Type B pancreatic cell (in vitro differentiated cells): Measurements from ENCODE around the gene S100A13. TPM values are rescaled to one million over a fixed set of nuclear protein-coding genes. Genes with fewer than 3 reads are reported as not detected.

ENCODE experiments used
- DNase-seq: peaks from one replicate; pipeline ENCODE4 v3.0.0; 2021; ENCODE audit warnings: mixed read lengths; ENCODE audit not compliant: unreplicated experiment; ENCODE audit errors: extremely low spot score
- H3K27ac Mint-ChIP-seq: 2 replicates; pipeline ENCODE4 v1.8.0; 2021; ENCODE audit warnings: mild to moderate bottlenecking, mixed read lengths
- H3K27me3 Mint-ChIP-seq: 2 replicates; pipeline ENCODE4 v1.8.0; 2021; ENCODE audit warnings: mixed read lengths
- H3K36me3 Mint-ChIP-seq: 2 replicates; pipeline ENCODE4 v1.8.0; 2021; ENCODE audit warnings: mixed read lengths
- H3K4me1 Mint-ChIP-seq: one replicate; pipeline ENCODE4 v1.8.0; 2021; ENCODE audit warnings: mixed read lengths; ENCODE audit not compliant: unreplicated experiment
- H3K4me3 Mint-ChIP-seq: 2 replicates; pipeline ENCODE4 v1.8.0; 2021; ENCODE audit warnings: mild to moderate bottlenecking, mixed read lengths
- H3K9me3 Mint-ChIP-seq: 2 replicates; pipeline ENCODE4 v1.8.0; 2021; ENCODE audit warnings: mixed read lengths
- total RNA-seq: library from RNA; stranded (reverse); gene quantifications from 2 replicates; pipeline ENCODE4 v1.2.1, GENCODE V29; 2021; ENCODE audit warnings: low replicate concordance
- TF ChIP-seq, protein P1 (sequence below): fragments of 200-600 bp; sonication (generic); conservative IDR thresholded peaks from 2 replicates; pipeline ENCODE4 v1.5.0; 2021; ENCODE audit warnings: antibody characterized with exemption, mild to moderate bottlenecking

Gene S100A13
- total RNA-seq, 1 donor from 2014 or later, result 58.3 TPM

DNA sequence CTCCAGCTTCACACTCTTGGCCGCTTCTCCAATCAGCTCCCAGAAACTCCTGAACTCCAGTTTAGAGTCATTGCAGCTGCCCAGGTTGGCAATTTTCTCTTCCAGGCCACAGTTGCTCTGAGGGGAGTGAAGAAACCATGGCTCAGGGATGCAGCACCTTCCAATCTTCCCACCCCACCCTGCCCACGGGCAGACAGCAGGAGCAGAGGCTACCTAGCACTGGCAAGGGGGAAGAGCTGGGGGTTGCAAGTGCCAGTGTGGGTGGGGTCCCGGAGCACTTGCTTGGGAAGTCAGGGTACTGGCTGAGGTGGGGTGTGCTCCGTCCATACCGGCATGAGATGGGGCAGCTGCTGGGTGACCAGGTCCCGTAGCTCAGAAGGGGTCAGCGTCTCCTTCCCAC lies 12.4 kb downstream of the S100A13 start:
- TF ChIP-seq, protein P1, sequence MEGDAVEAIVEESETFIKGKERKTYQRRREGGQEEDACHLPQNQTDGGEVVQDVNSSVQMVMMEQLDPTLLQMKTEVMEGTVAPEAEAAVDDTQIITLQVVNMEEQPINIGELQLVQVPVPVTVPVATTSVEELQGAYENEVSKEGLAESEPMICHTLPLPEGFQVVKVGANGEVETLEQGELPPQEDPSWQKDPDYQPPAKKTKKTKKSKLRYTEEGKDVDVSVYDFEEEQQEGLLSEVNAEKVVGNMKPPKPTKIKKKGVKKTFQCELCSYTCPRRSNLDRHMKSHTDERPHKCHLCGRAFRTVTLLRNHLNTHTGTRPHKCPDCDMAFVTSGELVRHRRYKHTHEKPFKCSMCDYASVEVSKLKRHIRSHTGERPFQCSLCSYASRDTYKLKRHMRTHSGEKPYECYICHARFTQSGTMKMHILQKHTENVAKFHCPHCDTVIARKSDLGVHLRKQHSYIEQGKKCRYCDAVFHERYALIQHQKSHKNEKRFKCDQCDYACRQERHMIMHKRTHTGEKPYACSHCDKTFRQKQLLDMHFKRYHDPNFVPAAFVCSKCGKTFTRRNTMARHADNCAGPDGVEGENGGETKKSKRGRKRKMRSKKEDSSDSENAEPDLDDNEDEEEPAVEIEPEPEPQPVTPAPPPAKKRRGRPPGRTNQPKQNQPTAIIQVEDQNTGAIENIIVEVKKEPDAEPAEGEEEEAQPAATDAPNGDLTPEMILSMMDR, result no peak
- Mint-ChIP-seq H3K36me3 (no peaks in the 10 kb centered on the region), H3K27me3 (no peaks in the 10 kb centered on the region), H3K4me1 (peaks cover 37% of the 10 kb centered on the region), H3K27ac (peak overlapping the region; percentile 54), H3K4me3 (peak overlapping the region; percentile 85), H3K9me3 (no peaks in the 10 kb centered on the region)
- DNase-seq, result no peak

DNA sequence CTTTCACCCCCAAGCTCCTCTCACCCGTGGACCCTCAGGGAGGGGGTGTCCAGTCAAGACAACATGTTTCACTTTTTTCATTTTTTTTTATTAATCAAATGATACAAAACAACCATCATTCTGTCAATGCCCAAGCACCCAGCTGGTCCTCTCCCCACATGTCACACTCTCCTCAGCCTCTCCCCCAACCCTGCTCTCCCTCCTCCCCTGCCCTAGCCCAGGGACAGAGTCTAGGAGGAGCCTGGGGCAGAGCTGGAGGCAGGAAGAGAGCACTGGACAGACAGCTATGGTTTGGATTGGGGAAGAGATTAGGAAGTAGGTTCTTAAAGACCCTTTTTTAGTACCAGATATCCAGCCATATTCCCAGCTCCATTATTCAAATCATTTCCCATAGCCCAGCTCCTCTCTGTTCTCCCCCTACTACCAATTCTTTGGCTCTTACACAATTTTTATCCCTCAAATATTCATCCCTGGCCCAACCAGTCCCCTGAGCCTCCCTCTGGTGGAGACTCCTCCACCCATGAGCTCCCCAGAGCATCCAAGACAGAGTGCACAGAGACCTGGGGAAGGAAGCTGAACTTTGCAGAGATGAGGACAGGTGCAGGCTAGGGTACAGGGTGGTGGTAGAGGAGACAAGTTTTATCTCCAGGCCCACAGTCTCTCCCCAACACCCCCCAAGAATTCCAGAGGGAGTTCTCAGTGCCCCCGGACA lies 13.0 kb downstream of the S100A13 start:
- Mint-ChIP-seq H3K9me3 (no peaks in the 10 kb centered on the region), H3K4me3 (peak overlapping the region; percentile 85), H3K36me3 (no peaks in the 10 kb centered on the region), H3K27me3 (no peaks in the 10 kb centered on the region), H3K4me1 (peaks cover 42% of the 10 kb centered on the region), H3K27ac (peak overlapping the region; percentile 54)
- TF ChIP-seq, protein P1, result no peak
- DNase-seq, result no peak

DNA sequence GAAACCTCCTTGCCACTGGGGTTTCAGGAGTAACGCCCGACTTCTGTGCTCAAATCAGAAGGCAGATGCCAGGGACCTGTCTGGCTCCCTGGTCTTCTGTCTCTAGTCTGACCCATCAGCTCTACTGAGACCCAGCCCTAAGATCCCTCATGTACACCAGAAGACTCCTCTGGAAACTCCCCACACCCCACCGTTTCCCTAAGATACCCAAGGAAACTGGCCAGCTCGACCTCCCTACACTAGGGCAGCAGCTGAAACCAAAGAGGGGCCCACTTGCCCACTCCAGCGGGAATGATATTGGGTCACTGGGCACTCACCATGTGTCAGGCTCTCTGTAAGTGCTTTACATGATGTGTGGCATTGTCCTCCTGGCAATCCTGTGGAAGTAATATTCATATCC lies 13.9 kb downstream of the S100A13 start:
- no peak for DNase-seq
- no peaks in the 10 kb centered on the region for H3K27me3 Mint-ChIP-seq
- H3K4me3 Mint-ChIP-seq, result peak overlapping the region; percentile 80
- H3K4me1 Mint-ChIP-seq, result peaks cover 52% of the 10 kb centered on the region
- H3K9me3 Mint-ChIP-seq, result no peaks in the 10 kb centered on the region
- TF ChIP-seq, protein P1, result no peak
- peak overlapping the region; percentile 54 for H3K27ac Mint-ChIP-seq
- H3K36me3 Mint-ChIP-seq, result no peaks in the 10 kb centered on the region

DNA sequence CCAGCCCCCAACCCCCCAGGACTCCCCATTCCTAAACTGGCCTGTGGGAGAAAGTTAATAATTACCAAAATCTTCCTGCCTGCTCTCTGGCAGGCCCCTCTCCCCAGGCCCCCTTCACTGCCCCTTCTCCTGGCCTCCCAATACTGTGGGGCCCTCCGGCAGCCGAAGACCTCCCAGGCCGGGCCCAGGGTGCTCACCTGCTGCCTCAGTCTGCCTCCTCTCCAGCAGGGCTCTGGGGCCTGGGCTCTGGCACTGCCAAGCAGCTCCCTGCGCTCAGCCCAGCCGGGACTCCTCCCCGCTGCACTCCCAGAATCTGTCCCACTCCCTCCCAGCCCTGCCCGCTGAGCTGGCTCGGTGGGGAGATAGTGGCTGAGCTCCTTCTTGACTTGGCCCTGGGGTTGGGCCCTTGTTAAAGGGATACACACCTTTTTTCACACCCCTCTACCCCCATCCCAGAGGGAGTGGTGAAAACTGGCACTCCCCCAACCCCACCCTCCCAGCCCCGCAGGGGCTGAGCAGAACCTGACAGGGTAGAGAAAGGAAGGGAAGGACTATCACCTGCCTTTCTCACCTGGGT lies 14.5 kb downstream of the S100A13 start, which contains the start of gene S100A16:
S100A16 (minus strand) TSS at position 383 of the 577 bp plus-strand sequence. CDS start 4,986 bp downstream, outside the sequence.
- H3K9me3 Mint-ChIP-seq, result no peaks in the 10 kb centered on the region
- no peak for DNase-seq
- H3K4me1 Mint-ChIP-seq, result peaks cover 52% of the 10 kb centered on the region
- H3K27me3 Mint-ChIP-seq, result no peaks in the 10 kb centered on the region
- H3K27ac Mint-ChIP-seq, result peak within 1 kb of the TSS; percentile 54
- H3K36me3 Mint-ChIP-seq, result no peaks in the 10 kb centered on the region
- TF ChIP-seq, protein P1, result no peak
- H3K4me3 Mint-ChIP-seq, result peak within 1 kb of the TSS; percentile 85

DNA sequence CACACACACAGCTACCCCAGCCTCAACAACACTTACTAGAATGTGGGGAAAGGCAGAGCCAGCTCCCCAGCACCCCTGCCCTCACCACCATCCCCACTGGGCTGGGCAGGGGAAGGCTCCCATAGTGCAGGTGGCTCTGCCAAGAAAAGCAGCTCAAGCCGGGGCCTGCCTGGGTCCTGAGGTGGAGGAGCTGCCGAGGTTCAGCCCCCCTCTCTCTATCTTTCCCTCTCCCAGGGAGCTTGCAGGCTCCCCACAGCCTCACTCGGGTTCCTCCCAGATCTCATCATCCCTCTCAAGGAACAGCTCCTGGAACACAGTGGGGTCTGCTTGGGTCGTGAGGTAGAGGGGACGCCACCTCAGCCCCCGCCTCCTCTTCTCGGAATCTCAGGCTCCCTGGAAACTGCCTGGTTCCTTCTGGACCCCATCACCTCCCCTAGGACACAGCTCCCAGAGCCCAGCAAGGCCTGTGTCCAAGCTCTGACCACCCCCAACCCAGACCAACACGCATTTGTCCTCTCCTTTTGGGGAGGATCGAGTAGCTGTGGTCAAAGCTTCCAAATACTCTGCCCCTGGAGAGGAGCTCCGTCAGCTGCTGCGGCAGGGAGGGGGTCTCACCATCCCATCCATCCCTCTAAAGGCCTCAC lies 15.1 kb downstream of the S100A13 start:
- no peaks in the 10 kb centered on the region for H3K9me3 Mint-ChIP-seq
- H3K36me3 Mint-ChIP-seq, result no peaks in the 10 kb centered on the region
- TF ChIP-seq, protein P1, result no peak
- peaks cover 52% of the 10 kb centered on the region for H3K4me1 Mint-ChIP-seq
- DNase-seq, result no peak
- peak overlapping the region; percentile 80 for H3K4me3 Mint-ChIP-seq
- H3K27me3 Mint-ChIP-seq, result no peaks in the 10 kb centered on the region
- H3K27ac Mint-ChIP-seq, result peak overlapping the region; percentile 54
